ENCODE measurements around the gene AEBP2.
A peak's percentile ranks its signal among the peaks of the same experiment; 100 is the strongest.
"Not testable (repeated sequence)": the region's sequence is repeated elsewhere in the genome, so short reads cannot be mapped to it uniquely, and the experiment has no call there.

AEBP2 gene

DNA sequence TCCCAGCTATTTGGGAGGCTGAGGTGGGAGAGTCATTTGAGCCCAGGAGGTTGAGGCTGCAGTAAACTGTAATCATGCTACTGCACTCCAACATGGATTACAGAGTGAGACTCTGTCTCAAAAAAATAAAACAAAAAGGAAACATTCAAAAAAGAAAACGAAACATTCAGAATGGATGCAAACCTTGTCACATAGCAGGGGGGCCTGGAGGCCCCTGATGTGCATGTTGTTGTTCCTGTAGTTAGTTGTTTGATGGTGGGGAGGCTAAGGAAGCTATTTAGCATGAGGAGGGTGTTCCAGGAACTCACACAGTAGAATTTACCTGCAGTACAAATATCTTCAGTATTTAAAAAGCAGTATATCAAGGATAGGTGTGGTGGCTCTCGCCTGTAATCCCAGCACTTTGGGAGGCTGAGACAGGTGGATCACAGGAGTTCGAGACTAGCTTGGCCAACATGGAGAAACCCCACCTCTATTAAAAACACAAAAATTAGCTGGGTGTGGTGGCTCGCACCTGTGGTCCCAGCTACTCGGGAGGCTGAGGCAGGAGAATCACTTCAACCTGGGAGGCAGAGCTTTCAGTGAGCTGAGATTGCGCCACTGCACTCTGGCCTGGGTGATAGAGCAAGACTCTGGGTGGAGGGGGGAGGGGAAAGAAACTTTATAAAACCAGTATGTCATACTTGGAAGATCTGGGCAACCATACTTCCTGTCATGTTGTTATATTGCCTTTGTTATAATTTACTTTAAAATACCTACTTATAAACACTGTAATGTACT is 17.6 kb upstream of the AEBP2 start:
- no peak for DNase-seq

DNA sequence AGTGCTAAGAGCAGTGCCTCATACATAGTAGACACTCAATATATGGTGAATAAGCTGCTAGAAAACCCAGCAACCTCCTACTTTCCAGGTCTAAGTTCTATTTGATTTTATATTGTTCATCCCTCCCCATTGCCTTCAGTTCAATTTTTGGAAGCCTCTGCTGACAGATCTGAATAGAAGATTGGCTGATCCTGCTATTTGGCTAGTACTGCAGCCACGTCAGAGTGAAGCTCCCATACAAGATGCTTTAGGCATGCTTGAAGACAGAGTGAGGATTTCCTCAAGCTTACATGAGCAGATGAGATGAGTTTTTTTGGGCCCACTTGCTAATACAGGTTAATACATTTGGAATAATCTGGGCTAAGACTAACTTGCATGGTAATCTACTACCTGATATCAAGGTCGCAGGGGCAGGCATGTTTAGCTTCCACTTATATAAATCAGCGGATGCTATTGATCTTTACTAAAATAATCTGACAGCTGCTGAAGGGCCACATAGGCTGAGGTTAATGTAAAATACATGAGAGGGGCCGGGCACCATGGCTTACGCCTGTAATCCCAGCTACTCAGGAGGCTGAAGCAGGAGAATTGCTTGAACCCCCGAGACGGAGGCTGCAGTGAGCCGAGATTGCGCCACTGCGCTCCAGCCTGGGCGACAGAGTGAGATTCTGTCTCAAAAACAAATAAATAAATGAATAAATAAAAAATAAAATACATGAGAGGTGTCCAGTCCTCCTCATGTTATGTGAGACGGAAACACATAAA is 15.9 kb upstream of the AEBP2 start:
- DNase-seq, result no peak

DNA sequence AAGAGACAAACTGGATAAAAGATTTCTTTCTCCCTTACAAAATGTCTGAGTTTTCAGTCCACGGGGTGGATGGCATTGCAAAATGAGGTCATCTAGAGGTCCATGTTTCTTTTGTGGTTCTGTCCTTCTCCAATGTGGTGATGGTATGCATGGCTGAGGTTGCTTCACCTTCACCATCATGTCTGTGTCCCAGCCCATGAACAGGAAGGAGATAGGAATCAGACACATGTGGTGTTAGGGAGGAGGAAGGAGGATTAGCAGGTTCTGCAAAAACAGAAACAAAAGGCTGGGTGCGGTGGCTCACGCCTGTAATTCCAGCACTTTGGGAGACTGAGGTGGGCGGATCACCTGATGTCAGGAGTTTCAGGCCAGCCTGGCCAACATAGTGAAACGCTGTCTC is 11.0 kb upstream of the AEBP2 start:
- no peak for DNase-seq

DNA sequence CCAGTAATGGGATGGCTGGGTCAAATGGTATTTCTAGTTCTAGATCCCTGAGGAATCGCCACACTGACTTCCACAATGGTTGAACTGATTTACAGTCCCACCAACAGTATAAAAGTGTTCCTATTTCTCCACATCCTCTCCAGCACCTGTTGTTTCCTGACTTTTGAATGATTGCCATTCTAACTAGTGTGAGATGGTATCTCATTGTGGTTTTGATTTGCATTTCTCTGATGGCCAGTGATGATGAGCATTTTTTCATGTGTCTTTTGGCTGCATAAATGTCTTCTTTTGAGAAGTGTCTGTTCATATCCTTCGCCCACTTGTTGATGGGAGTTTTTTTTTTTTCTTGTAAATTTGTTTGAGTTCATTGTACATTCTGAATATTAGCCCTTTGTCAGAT is 9.8 kb upstream of the AEBP2 start:
- DNase-seq, result not testable (repeated sequence)

DNA sequence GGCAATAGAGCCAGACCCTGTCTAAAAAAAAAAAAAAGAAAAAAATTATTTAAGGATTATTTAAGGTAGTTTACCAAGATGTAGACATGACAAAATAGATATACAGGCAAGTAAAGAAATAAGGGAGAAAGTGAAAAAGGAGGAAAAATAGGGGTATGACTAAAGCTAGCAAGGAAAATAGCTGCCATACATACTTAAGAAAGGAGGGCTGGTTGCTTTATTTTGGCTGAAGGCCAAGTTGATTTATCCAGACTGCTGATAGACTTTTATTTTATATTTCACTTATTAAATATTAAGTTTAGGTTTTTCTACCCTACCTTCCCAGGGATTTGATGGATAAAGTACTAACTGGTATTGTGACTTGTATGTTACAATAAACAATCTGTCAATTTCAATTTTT is 8.3 kb upstream of the AEBP2 start:
- DNase-seq, result peak; percentile 43

DNA sequence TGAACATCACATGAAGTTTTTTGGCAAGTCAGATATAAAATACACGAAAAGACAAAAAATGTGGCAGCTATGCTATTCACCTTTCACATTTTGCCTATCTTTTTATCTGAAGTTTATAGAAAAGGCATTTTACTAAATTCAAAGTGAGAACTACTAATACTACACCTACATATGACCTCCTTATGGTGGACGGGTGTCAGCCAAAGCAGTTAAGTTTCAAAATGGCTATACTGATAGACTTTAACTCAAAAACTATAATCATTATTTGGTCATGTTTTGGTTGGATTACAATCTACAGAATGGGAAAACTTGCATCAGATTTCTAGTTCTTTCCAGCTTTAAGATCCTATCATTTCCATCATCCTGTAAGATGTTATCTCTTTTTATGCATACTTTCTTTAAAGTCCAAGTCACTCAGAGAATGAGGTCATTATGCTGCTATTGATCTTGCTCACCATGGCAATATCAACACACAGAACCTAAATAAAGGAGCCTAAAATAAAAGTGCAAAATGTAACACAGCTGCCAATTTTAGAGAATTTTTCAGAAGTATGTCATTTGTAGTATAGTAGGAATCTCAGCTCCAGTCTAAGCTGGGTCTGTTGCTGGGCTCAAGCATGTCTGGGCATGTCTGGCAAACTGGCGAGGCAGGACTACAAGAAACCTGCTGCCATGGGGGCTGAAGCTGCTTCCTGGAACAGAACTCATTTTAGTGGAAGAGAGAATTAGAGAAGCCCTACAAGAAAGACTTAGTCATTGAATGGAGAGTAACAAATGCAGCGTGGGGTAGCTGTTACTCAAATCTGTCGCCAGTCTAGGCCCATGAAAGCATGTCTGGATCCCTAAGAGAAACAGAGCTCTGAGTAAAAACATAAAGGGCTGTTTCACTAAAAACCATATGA is 7.6 kb upstream of the AEBP2 start:
- DNase-seq, result peak; percentile 86

DNA sequence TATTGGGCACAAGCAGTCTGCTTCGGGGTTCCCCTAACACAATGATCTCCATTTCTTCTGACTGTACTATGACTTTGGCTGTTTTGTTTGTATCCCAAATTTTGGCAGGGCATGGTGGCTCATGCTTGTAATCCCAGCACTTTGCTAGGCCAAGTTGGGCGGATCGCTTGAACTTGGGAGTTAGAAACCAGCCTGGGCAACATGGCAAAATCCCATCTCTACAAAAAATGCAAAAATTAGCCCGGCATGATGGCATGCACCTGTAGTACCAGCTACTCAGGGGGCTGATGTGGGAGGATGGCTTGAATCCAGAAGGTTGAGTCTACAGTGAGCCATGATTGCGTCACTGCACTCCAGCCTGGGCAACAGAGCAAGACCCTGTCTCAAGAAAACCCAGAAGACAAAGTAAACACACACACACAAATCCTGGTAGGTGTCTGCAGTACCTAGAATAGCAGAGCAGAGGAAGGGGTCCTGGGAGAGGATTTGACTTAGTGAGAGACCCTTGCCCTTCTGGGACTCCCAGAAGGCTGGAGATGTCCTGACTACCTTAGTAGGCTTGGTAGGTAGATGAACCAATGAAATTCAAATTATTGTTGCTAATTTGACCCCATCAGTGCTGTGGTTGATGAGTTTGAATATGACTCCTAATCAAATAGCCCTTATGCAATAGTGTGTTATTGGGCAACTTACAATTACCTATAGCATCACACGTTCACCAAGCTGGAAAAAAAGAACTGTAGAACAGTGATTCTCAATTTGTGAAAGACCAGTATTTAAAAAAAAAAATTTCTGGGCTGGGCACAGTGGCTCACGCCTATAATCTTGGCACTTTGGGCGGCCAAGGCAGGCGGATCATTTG is 6.8 kb upstream of the AEBP2 start:
- DNase-seq, result no peak

DNA sequence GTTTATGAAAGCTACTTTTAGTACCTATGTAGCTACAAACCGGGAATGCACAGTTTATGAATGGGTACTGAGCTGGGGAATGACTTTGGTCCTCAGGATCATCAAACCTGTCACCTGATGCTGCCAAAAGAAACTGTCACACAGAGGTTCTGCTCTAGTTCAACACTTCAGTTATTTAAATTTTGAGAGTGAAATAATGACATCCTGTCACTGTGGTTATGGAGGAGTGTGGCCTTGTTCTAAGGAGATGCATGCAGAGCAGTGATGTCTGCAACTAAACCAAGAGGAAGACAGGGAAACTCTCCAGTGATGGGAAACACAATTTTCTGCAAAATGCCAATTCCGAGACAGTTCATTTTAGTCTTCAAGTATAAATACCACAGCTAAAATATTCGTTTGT is 4.8 kb upstream of the AEBP2 start:
- no peak for DNase-seq

DNA sequence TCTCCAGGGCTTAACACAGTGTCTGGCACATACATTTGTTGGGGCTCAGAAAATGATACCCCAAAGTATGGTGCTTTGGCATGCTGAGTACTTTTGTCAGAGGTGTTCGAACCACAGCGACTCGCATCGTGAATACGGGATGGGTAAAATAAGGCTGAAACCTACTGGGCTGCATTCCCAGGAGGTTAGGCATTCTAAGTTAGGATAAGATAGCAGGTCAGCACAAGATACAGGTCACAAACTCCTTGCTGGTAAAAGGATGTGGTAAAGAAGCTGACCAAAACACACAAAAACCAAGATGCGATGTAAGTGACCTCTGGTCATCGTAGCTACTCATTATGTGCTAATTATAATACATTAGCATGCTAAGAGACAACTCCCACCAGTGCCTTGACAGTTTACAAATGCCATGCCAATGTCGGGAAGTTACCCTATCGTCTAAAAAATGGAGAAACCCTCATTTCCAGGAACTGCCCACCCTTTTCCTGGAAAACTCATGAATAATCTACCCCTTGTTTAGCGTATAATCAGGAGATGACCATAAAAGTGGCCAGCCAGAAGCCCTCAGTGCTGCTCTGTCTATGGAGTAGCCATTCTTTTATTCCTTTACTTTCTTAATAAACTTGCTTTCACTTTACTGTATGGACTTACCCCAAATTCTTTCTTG is 3.3 kb upstream of the AEBP2 start:
- no peak for DNase-seq

DNA sequence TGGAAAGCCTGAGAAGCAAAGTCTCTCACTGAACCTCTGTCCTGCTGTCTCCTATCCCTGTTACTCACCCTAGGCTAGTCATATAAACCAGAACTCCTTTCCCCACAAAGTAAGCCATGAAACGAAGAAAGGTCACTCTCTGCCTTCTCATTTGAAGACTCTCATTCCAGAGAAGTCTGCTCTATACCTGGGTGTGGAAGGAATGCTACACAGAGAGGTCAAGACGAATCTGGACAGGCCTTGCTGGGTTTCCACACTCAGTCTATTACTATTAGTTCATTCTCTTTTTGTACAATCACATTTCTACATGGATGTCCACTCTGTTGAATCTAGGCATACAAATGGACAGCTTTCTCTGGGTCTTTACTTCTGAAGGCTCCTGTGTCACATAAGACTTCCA is 2.4 kb upstream of the AEBP2 start:
- no peak for DNase-seq

DNA sequence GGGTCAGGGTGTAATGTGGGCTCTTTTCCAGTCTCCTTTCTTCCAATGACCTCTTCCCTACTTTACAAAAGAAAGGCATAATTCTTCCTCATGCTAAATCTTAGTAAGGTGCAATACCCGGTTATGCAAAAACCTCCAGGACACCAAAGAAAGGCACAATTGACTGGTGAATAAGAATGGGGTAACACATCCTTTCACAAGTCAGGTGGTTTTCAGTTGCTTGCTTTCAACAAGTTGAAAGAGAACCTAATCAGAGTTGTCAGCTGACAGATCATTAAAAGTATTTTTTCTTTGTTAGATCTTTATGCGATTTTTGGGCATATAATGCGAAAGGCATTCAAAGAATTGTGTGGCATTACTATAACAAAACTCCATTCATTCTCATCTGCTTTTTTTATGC is 1.3 kb upstream of the AEBP2 start:
- DNase-seq, result peak; percentile 14

DNA sequence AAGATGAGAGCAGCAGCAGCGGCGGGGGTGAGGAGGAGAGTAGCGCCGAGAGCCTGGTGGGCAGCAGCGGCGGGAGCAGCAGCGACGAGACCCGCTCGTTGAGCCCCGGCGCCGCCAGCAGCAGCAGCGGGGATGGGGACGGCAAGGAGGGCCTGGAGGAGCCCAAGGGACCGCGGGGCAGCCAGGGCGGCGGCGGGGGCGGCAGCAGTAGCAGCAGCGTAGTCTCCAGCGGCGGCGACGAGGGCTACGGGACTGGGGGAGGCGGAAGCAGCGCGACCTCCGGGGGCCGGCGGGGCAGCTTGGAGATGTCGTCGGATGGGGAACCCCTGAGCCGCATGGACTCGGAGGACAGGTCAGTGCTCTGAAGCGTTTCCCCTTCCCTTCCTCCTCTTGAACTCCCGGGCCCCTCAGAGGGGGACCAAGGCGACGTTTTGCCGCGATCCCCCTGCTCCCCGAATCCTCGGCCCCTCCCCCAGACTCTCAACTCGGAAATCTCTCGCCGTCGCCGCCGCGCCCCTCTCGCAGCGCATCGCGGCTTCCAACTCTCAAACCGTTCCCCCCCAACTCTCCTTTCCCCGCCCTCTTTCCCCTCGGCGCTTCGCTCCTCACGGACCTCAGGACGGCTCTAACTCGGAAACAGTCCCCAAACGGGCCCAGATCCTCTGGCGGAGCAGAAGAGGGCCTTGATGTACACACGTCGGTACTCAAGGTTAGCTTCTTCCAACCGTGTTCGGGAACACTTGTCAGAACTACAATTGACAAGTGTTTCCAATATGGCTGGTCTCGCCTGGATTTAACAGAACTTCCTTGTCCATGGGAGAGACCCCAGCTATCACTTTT is 947 bp downstream of the AEBP2 start:
- DNase-seq, result peak; percentile 51

DNA sequence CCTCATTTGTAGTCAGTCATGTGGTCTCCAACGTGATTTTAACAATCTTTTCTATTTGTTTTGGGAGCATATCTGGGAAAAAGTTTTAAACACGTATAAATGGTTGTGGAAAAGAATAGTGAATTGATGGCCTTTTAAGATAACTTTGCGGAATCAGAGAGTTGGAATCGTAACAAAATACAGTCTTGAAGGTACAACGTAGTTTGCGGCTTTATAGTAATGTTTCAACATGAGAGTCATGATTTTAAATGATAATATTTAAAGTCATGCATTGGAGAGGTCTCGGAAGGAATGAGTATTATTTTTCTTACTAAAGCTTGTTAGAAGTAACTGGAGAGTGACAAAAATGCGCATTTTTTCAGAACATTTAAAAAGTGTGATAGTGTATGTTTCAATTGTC is 1.6 kb downstream of the AEBP2 start:
- no peak for DNase-seq

DNA sequence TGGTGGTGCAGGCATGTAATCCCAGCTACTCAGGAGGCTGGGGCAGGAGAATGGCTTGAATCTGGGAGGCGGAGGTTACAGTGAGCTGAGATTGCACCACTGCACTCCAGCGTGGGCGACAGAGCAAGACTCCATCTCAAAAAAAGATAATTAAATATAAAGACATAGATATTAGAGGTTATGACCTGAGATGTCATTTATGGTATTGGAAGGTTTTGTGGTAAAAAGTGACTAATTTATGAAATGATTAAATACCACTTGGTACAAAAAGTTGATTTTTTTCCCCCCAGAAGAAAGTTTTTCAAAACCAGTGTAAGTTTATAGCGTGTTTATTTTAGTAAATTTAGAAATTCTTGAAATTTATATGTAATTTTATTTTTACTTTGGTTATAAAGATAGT is 4.3 kb downstream of the AEBP2 start:
- DNase-seq, result no peak

DNA sequence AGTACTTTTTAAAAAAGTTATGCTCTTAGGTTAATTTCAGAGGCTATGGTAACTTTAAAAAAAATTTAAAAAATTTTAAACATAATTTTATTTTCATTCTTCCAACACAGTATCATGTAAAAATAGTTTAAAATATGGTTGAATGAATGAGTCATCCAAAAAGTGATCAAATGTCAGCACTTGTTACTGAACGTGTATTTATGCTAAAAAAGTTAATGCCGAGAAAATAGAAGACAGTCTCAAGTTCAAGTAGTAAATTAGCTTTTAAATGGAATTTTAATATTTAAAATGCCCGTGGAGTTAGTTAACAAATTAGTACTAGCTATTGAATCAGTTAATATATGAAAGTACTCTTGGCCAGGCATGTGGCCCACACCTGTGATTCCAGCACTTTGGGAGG is 4.8 kb downstream of the AEBP2 start:
- no peak for DNase-seq

DNA sequence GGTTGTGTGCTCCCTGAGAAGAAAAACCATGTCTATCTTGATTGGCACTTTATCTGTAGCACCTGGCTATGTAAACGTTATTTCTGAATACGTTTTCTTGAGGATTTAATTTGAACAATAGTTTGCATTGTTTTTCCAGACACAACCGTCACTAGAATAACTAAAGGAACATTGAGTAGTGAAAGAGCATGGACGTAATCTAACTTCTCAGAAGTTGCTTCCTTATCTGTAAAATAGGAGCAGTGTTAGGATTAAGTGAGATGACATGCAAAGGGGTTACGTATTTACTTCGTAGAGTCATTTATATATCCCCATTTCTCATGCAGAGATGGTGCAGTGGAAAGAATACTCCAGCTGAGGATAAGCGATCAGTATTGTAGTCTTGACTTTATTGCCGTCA is 8.1 kb downstream of the AEBP2 start:
- no peak for DNase-seq

DNA sequence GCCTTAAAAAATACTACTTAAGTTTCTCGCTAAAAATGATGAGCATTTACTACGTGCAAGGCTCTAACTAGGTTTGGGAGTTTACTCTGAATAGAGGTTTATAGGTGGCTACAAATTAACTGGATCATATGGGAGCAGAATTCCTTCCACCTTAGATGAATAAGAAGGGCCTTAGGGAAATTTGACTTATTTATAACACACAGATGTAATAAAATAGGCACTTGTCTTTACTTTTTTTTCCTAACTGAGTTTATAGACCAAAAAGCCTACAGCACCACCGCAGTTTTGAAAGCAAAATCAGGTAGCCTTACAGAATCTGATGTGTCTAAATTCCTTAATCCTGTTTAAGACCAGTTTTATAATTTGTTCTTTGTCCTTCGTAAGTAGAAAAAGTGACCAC is 10.5 kb downstream of the AEBP2 start:
- DNase-seq, result no peak

DNA sequence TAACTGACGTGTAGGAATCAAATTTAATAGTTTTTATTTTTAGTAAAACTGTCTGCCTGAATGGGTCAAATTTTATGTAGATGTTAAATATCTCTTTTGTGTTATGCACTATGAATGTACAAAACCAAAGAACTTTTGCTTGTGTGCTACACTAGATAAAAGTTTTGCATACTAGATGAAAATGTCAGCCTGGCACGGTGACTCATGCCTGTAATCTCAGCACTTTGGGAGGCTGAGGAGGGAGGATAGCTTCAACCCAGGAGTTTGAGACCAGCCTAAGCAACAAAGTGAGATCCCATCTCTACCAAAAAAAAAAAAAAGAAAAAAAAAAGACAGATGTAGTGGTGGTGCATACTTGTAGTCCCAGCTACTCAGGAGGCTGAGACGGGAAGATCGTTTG is 11.1 kb downstream of the AEBP2 start:
- DNase-seq, result no peak

DNA sequence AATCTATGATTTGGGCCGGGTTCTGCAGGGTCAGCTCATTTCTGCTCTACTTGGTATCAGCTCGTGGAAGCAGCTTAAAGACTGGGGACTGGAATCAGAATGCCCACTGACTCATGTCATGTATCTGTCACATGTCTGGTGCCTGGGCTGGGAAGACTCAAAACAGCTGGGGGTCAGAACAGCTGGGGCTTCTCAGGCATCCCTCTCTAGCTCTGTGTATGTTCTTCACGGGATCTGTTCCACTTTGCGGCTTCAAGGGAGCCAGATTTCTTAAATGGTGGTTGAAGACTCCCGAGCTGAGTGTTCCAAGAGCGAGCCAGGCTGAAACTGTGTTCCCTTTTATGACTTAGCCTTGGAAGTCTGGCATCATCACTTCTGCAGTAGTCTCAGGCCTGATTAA is 11.9 kb downstream of the AEBP2 start:
- DNase-seq, result peak; percentile 34

DNA sequence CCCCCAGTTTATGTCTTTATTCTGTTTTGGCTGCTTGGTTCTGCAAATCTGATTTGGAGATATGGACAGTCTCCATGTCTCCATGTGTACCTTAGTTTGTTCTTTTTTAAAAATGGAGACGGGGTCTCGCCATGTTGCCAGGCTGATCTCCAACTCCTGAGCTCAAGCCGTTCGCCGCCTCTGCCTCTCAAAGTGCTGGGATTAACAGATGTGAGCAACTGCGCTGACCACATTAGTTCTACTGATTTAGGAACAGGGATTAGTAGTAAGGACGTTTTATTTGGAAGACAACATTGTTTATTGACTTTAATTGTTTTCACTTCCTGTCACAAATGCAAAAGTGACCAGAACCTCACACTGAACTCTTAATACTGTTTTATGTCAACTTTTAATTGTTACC is 14.7 kb downstream of the AEBP2 start:
- DNase-seq, result no peak

DNA sequence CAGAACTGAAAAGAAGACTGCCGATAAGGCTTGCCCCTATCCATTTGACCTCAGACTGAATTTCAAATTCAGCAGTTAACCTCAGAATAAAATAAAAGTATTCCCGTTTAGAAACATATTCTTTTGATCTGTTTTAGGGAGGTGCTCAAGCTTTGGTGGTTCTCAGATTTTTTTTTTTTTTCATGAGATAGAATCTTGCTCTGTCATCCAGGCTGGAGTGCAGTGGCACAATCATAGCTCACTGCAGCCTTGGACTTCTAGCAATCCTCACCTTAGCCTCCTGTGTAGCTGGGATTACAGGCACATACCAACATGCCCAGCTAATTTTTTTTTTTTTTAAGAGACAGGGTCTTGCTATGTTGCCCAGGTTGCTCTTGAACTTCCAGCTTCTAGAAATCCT is 15.5 kb downstream of the AEBP2 start:
- DNase-seq, result no peak

Measured in fibroblast of skin of back (primary cell).